Astrocyte (in vitro differentiated cells and primary cell): ENCODE results near the gene DCUN1D5.

Experiments used
- CTCF ChIP-seq: IDR thresholded peaks from 2 replicates; pipeline ENCODE4 v1.5.1; 2011; ENCODE audit warnings: low read depth, mild to moderate bottlenecking, inconsistent platforms, low read length, moderate library complexity; ENCODE audit not compliant: insufficient read depth
- EZH2 ChIP-seq: IDR thresholded peaks from 2 replicates; pipeline ENCODE4 v1.6.1; 2012; ENCODE audit warnings: mild to moderate bottlenecking, low read length, inconsistent platforms; ENCODE audit not compliant: insufficient read depth

- TF ChIP-seq CTCF (no peak), EZH2 (no peak)
Measured at GRCh38 chr11:103086461-103086860, 5.5 kb downstream of the DCUN1D5 start.
